T-cell (primary cell): ENCODE measurements around the gene LENEP. TPM values are rescaled to one million over a fixed set of nuclear protein-coding genes. Genes with fewer than 3 reads are reported as not detected.

Experiments
- ATAC-seq, 4 experiments: fragments of 200-7000 bp in 3 of 4; fragments of 150-1000 bp in 1 of 4; cut with Tn5 transposase; replicated peaks in 1 of 4; 1 replicate in 3 of 4; 2 replicates in 1 of 4; pipeline ENCODE4 v1.10.0; 2021; ENCODE audit warnings: moderate library complexity in 3 of 4, mild to moderate bottlenecking in 2 of 4, moderate number of reproducible peaks in 1 of 4
- CTCF ChIA-PET, 2 donors: fragments of 300-600 bp; sonication (Branson Sonifier 250); formaldehyde crosslinking; loops; one replicate each; lab custom pipeline; 2022; ENCODE audit warnings: antibody characterized with exemption in 2 of 2; lab: Charles Lee
- POLR2A ChIA-PET, 2 donors: fragments of 300-600 bp; sonication (Branson Sonifier 250); formaldehyde crosslinking; loops; one replicate each; lab custom pipeline; 2022; ENCODE audit warnings: antibody characterized with exemption in 2 of 2; lab: Charles Lee
- DNase-seq, 35 experiments: peaks; one replicate each; pipeline versions ENCODE4 v3.0.0 to v3.0.0-alpha.2; 2013 to 2023
- H3K27ac ChIP-seq: one replicate; pipeline ENCODE4 v1.5.1; 2013; ENCODE audit warnings: low read length
- H3K27me3 ChIP-seq, 2 experiments: replicated peaks in 1 of 2; 1 replicate in 1 of 2; 2 replicates in 1 of 2; pipeline versions ENCODE4 v1.6.1 to v1.7.0; 2013; ENCODE audit warnings: low read length in 1 of 2, mixed read lengths in 1 of 2; ENCODE audit not compliant: control insufficient read depth in 2 of 2, insufficient read depth in 2 of 2; ENCODE audit errors: extremely low read depth in 1 of 2
- H3K36me3 ChIP-seq, 2 donors: 1 replicate in 1 of 2; 2 replicates in 1 of 2; pipeline versions ENCODE4 v1.6.1 to v1.7.0; 2013; ENCODE audit warnings: low read length in 1 of 2; ENCODE audit not compliant: control insufficient read depth in 2 of 2, insufficient read depth in 1 of 2; ENCODE audit errors: extremely low read depth in 1 of 2
- H3K4me1 ChIP-seq, 2 experiments: 1 replicate in 1 of 2; 2 replicates in 1 of 2; pipeline versions ENCODE4 v1.6.1 to v1.7.0; 2013; ENCODE audit warnings: low read length in 2 of 2, mixed read lengths in 1 of 2; ENCODE audit not compliant: insufficient read depth in 2 of 2, control insufficient read depth in 1 of 2; ENCODE audit errors: extremely low read depth in 1 of 2
- H3K4me3 ChIP-seq, 2 donors: 1 replicate in 1 of 2; 2 replicates in 1 of 2; pipeline versions ENCODE4 v1.5.1 to v1.7.0; 2013; ENCODE audit warnings: mild to moderate bottlenecking in 2 of 2, low read length in 1 of 2, moderate library complexity in 1 of 2; ENCODE audit not compliant: control insufficient read depth in 1 of 2; ENCODE audit errors: extremely low read depth in 1 of 2
- H3K9me3 ChIP-seq: 2 replicates; pipeline ENCODE4 v1.7.0; 2013
- H3K27ac Mint-ChIP-seq, 2 donors: one replicate each; pipeline ENCODE4 v1.8.0; 2020 to 2021; ENCODE audit warnings: mild to moderate bottlenecking in 2 of 2, mixed read lengths in 2 of 2
- H3K27me3 Mint-ChIP-seq, 2 donors: one replicate each; pipeline ENCODE4 v1.8.0; 2021 to 2022; ENCODE audit warnings: mixed read lengths in 2 of 2
- H3K36me3 Mint-ChIP-seq: one replicate; pipeline ENCODE4 v1.8.0; 2021; ENCODE audit warnings: mixed read lengths
- H3K4me1 Mint-ChIP-seq, 3 donors: one replicate each; pipeline ENCODE4 v1.8.0; 2020 to 2022; ENCODE audit warnings: mixed read lengths in 3 of 3, mild to moderate bottlenecking in 1 of 3
- H3K4me3 Mint-ChIP-seq, 3 donors: one replicate each; pipeline ENCODE4 v1.8.0; 2020 to 2022; ENCODE audit warnings: mild to moderate bottlenecking in 3 of 3, mixed read lengths in 3 of 3, moderate library complexity in 3 of 3
- H3K9me3 Mint-ChIP-seq, 3 donors: one replicate each; pipeline ENCODE4 v1.8.0; 2020 to 2022; ENCODE audit warnings: mixed read lengths in 3 of 3
- WGBS: methylation state at CpG from one replicate; pipeline ENCODE4 v1.1.5; 2013; ENCODE audit warnings: missing lambda C conversion rate; ENCODE audit not compliant: insufficient coverage; 5-methylcytosine and 5-hydroxymethylcytosine counted together
- total RNA-seq, 35 experiments: library from RNA in 6 of 35; stranded (reverse) in 6 of 35; fragments of 120-200 nt in 1 of 35; gene quantifications; one replicate each; pipeline versions ENCODE4 v1.2.1 to v1.2.4 and lab custom pipeline; 2013 to 2026

The LENEP gene
- total RNA-seq, 5 donors from 2014 or later (not counting 1 experiment from before 2014, with no cell fraction given): 1.3 to 3.0 (median 1.6) TPM; not detected in 2

DNA sequence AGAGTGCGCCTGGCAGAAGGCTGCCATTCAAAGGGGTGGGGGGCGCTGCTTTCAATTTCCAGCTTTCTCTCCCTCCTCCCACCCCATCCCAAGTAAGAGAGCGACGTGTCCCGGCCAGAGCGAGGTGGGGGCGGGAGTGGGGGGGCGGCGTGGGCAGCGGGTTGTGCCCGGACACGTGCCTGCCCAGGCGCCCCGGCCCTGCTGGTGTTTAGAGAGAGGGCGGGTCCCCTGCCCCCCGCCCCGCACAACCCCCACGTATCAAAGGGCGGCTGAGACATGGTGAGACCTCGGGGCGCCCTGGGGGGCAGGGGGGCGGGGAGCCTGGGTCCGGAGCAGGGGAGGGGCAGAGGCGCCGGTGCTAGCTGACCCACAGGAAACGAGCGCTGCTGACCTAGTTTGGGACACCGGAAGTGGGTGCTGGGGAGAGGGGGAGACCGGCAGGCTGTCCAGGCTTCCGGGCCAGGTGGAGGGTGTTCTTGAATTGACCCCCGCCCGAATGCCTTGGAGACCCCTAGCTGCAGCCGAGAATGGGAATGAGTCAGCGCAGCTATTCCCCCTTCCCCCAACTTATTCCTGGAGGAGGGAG, 10.5 kb downstream of the LENEP start:
- Histone ChIP-seq H3K27me3 (no peaks in the 10 kb centered on the region), H3K27ac (peak overlapping the region; percentile 80), H3K4me3 (peak overlapping the region; percentile 92 to 97), H3K36me3 (no peaks in the 10 kb centered on the region), H3K9me3 (no peaks in the 10 kb centered on the region), H3K4me1 (peaks cover 27 to 91% of the 10 kb centered on the region in 2 experiments)
- ChIA-PET CTCF (no interaction called here), POLR2A (interaction anchor here in 1 of 2 donors (0.5 kb wide), 1 partner anchor 9 kb away, joined by 13 read pairs; no protein-coding TSS in a partner anchor)
- DNase-seq (no peak), ATAC-seq (no peak)
- peak overlapping the region; percentile 98 for H3K27ac Mint-ChIP-seq
- peaks cover 57 to 60% (median 58%) of the 10 kb centered on the region in 3 donors for H3K4me1 Mint-ChIP-seq
- H3K4me3 Mint-ChIP-seq: peak overlapping the region; percentile 89 to 95 (median 91)
- H3K27me3 Mint-ChIP-seq: no peaks in the 10 kb centered on the region
- WGBS: 0% methylated on average over 6 of the region's 34 CpGs
- no peaks in the 10 kb centered on the region for H3K36me3 Mint-ChIP-seq
- no peaks in the 10 kb centered on the region for H3K9me3 Mint-ChIP-seq

DNA sequence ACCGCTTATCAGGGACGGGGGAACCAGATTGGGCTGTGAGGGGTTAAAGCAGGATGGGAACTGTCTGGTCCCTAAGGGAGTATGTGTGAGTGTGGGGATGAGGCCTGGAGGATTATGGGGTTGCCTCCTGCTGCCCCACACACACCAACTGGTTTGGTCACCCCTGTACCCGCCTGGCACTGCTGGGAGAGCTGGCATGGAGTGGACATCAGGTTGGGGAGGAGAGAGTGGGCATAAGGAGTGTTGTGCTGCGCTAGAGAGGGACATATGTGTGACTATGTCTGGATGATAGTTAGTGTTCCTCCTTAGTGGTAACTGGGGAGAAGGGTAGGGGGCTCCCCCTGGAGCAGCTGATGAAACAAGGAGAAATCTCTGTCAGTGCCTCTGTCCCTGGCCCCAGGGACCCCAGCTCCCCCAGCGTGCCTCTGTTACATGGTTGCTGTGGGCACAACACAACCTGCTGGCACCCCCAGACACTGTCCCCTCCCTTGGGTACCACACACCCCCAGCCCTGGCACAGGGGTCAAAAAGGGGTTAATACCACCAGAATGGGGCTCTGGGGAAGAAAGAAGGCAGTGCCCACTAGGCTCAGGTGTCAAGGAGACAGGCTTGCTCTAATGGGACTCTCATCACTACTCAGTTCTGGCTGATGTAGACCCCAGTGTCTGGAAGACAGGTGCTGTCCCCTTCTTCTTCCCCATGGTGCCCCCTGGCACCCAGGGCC, 11.1 kb downstream of the LENEP start:
- ChIA-PET CTCF (no interaction called here), POLR2A (interaction anchor here in 1 of 2 donors (0.7 kb wide), 1 partner anchor 31 kb away, joined by 13 read pairs; no protein-coding TSS in a partner anchor)
- Histone ChIP-seq H3K27ac (peak overlapping the region; percentile 80), H3K4me1 (peaks cover 24 to 90% of the 10 kb centered on the region in 2 experiments), H3K27me3 (no peaks in the 10 kb centered on the region), H3K9me3 (no peaks in the 10 kb centered on the region), H3K4me3 (peak overlapping the region; percentile 66 to 97), H3K36me3 (no peaks in the 10 kb centered on the region)
- peak overlapping the region; percentile 95 to 97 for H3K27ac Mint-ChIP-seq
- H3K4me3 Mint-ChIP-seq: peak overlapping the region; percentile 78 to 89 (median 81)
- no peaks in the 10 kb centered on the region for H3K36me3 Mint-ChIP-seq
- DNase-seq (no peak), ATAC-seq (no peak)
- 50% methylated on average over 1 of the region's 5 CpGs for WGBS
- no peaks in the 10 kb centered on the region for H3K9me3 Mint-ChIP-seq
- H3K4me1 Mint-ChIP-seq: peaks cover 57 to 61% (median 58%) of the 10 kb centered on the region in 3 donors
- no peaks in the 10 kb centered on the region for H3K27me3 Mint-ChIP-seq

DNA sequence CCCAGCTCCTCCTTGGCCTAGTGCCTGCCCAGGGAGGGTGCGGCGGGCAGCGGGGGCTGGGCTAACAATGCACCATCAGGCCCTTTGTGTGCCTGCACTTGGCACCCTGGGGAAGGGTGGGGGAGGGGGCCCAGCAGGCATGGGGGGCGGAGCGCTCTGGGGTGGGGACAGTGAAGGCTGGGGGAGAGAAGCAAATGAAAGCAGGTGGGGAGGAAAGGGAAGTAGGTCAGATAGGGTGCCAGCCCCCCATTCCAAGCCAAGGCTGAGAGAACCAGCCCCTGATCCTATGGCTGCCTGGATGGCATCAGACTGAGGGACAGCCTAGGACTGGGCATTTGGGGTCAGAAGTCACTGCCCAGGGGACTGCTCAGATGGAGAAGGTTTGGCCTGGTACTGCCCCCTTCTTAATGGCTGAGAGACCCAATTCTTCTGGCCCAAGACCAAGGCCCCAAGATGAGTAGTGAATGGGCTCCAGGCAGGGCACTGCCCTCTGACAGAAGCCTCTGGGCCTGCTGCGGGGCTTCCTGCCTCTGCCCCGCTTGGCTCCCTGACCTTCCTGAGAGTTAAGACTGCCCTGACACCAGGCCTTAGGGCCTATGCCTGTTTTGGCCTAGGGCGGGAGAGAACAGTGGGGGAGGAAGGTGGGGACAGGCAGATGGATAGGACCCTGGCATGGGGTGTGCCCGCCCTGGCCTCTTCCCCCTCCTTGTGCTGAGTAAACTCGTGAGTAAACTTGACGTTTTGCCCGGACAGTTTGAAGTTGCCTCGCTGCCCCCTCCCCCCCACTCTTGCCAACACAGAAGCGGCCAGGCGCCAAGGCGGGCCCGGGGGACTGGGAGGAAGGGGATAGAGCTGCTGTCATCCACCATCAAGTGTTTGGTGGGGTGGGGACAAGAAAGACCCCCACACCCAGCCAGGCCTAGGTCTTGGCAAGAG, 12.0 kb downstream of the LENEP start:
- no peaks in the 10 kb centered on the region for H3K36me3 ChIP-seq
- H3K4me1 ChIP-seq: peaks cover 24 to 90% of the 10 kb centered on the region in 2 experiments
- no peaks in the 10 kb centered on the region for H3K9me3 ChIP-seq
- ATAC-seq (no peak), DNase-seq (peak in 3 of 35 experiments; percentile 34 to 40 (median 36))
- Mint-ChIP-seq H3K4me3 (peak overlapping the region; percentile 39 to 89 (median 81)), H3K27ac (peak overlapping the region; percentile 95 to 97), H3K9me3 (no peaks in the 10 kb centered on the region), H3K4me1 (peaks cover 58 to 62% (median 59%) of the 10 kb centered on the region in 3 donors), H3K27me3 (no peaks in the 10 kb centered on the region), H3K36me3 (no peaks in the 10 kb centered on the region)
- H3K27ac ChIP-seq: peak overlapping the region; percentile 80
- CTCF ChIA-PET: no interaction called here
- WGBS: 58% methylated on average over 3 of the region's 17 CpGs
- H3K27me3 ChIP-seq: no peaks in the 10 kb centered on the region
- H3K4me3 ChIP-seq: peak overlapping the region; percentile 66 to 97
- POLR2A ChIA-PET: interaction anchor here in 1 of 2 donors (0.7 kb wide), 1 partner anchor 31 kb away, joined by 13 read pairs; no protein-coding TSS in a partner anchor

DNA sequence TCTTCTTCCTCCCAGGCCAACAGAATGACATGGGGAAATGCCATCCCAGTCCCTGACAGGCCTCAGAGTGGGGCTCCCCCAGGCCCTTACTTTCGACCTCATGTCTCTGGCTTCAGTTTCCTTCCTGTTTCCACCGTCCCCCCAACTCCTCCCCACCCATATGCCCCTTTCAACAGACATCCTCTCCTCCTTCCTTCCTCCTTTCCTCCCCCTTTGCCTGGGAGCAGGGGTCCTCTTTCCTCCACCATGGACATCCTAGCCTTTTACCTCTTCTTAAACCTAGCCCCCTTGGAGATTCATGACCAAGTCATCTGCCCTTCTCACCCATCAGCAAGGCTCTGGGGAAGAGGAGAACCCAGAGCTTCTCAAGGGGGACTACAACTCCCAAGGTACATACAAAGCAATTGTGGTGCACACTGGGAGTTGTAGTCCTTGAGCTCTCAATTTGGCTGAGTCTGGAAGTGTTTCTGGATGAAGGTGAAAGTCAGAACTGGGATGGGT, 13.3 kb downstream of the LENEP start:
- CTCF ChIA-PET: interaction anchor here (0.5 to 1.1 kb wide), 7 partner anchors 9 to 451 kb away, joined by 3 to 10 read pairs (median 6); no protein-coding TSS in a partner anchor
- H3K4me3 ChIP-seq: no peak overlapping the region
- 0% methylated on average over 2 of the region's 2 CpGs for WGBS
- H3K9me3 ChIP-seq: no peaks in the 10 kb centered on the region
- peak overlapping the region; percentile 78 for H3K27ac ChIP-seq
- ATAC-seq (peak; percentile 18 to 53 (median 24)), DNase-seq (peak in 6 of 35 experiments; percentile 40 to 72 (median 46))
- Mint-ChIP-seq H3K27me3 (no peaks in the 10 kb centered on the region), H3K27ac (peak overlapping the region; percentile 94 to 97), H3K9me3 (no peaks in the 10 kb centered on the region), H3K36me3 (no peaks in the 10 kb centered on the region), H3K4me3 (peak overlapping the region; percentile 17 to 89 (median 35)), H3K4me1 (peaks cover 64 to 73% (median 68%) of the 10 kb centered on the region in 3 donors)
- no peaks in the 10 kb centered on the region for H3K27me3 ChIP-seq
- no peaks in the 10 kb centered on the region for H3K36me3 ChIP-seq
- POLR2A ChIA-PET: interaction anchor here in 1 of 2 donors (0.6 kb wide), 1 partner anchor 799 kb away, joined by 3 read pairs; no protein-coding TSS in a partner anchor
- peaks cover 29 to 91% of the 10 kb centered on the region in 2 experiments for H3K4me1 ChIP-seq

DNA sequence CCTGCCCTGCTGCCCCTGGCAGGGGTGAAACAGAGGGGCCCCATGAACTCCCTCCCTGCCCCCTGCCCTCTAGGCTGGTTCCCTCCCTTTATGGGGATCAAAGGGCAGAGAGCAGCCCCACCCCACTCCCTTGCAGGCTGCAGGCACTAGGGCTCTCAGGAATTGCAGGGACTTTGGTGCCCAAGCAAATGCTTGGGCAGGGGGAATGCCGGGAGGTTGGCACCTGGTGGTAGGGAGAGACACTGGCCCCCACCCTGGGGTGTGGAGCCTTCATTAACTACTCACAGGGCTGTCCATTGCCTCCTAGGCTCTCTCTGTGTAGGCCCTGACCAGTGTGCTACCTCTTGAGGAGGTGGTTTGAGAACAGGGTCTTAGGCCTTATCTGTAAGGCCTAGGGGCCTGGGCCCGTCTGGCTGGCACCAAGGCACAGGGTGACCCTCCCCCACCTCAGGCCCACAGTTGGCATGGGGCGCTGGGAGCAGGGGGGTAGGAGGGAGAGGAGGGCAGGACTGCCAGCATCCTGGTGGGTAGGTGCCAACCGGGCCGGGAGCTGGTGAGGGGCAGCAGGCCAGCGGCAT, 14.0 kb downstream of the LENEP start:
- no peaks in the 10 kb centered on the region for H3K36me3 ChIP-seq
- peak in 1 of 4 experiments; percentile 2 for ATAC-seq
- Mint-ChIP-seq H3K4me1 (peaks cover 69 to 79% (median 73%) of the 10 kb centered on the region in 3 donors), H3K27me3 (no peaks in the 10 kb centered on the region), H3K36me3 (no peaks in the 10 kb centered on the region), H3K9me3 (no peaks in the 10 kb centered on the region), H3K27ac (peak overlapping the region; percentile 94 to 97), H3K4me3 (peak overlapping the region in 1 of 3 donors; percentile 89)
- peak overlapping the region; percentile 80 for H3K27ac ChIP-seq
- H3K9me3 ChIP-seq: no peaks in the 10 kb centered on the region
- DNase-seq: no peak
- no peaks in the 10 kb centered on the region for H3K27me3 ChIP-seq
- WGBS: 89% methylated on average over 3 of the region's 6 CpGs
- H3K4me1 ChIP-seq: peaks cover 33 to 97% of the 10 kb centered on the region in 2 experiments
- no peak overlapping the region for H3K4me3 ChIP-seq
- ChIA-PET POLR2A (interaction anchor here (0.6 to 0.7 kb wide), 2 partner anchors 11 to 799 kb away, joined by 3 read pairs; no protein-coding TSS in a partner anchor), CTCF (interaction anchor here (0.6 to 1.0 kb wide), 5 partner anchors 10 to 78 kb away, joined by 3 to 10 read pairs (median 6); no protein-coding TSS in a partner anchor)
